Smooth muscle cell (in vitro differentiated cells): Measurements from ENCODE around the gene SYMPK. TPM values are rescaled to one million over a fixed set of nuclear protein-coding genes. Genes with fewer than 3 reads are reported as not detected.

Source experiments
- DNase-seq: peaks from one replicate; lab custom pipeline; 2025; ENCODE audit not compliant: unreplicated experiment; lab: John Stamatoyannopoulos, UW
- H2AFZ ChIP-seq: fragments of 200-600 bp; sonication (generic); 2 replicates; pipeline ENCODE4 v1.6.0; 2016; ENCODE audit warnings: antibody characterized with exemption, low read depth, mild to moderate bottlenecking
- H3F3A ChIP-seq: fragments of 200-600 bp; sonication (generic); 2 replicates; pipeline ENCODE4 v1.6.0; 2017; ENCODE audit warnings: antibody characterized with exemption, low read depth
- H3K27ac ChIP-seq: fragments of 200-600 bp; sonication (generic); 2 replicates; pipeline ENCODE4 v1.5.1; 2016; ENCODE audit warnings: low read depth, mild to moderate bottlenecking
- H3K27me3 ChIP-seq: fragments of 200-600 bp; sonication (generic); 2 replicates; pipeline ENCODE4 v1.6.1; 2016; ENCODE audit warnings: low read depth, mild to moderate bottlenecking
- H3K36me3 ChIP-seq: fragments of 200-600 bp; sonication (generic); 2 replicates; pipeline ENCODE4 v1.5.1; 2016; ENCODE audit warnings: low read depth
- H3K4me1 ChIP-seq: fragments of 200-600 bp; sonication (generic); 2 replicates; pipeline ENCODE4 v1.5.1; 2016; ENCODE audit warnings: low read depth
- H3K4me2 ChIP-seq: fragments of 200-600 bp; sonication (generic); 2 replicates; pipeline ENCODE4 v1.6.0; 2016; ENCODE audit warnings: mild to moderate bottlenecking
- H3K4me3 ChIP-seq: fragments of 200-600 bp; sonication (generic); 2 replicates; pipeline ENCODE4 v1.5.1; 2016; ENCODE audit warnings: mild to moderate bottlenecking
- H3K79me2 ChIP-seq: fragments of 200-600 bp; sonication (generic); 2 replicates; pipeline ENCODE4 v1.6.0; 2016; ENCODE audit warnings: low read depth, mild to moderate bottlenecking
- H3K9ac ChIP-seq: fragments of 200-600 bp; sonication (generic); 2 replicates; pipeline ENCODE4 v1.6.0; 2016; ENCODE audit warnings: low read depth
- H3K9me3 ChIP-seq: fragments of 200-600 bp; sonication (generic); replicated peaks from 2 replicates; pipeline ENCODE4 v1.5.1; 2016; ENCODE audit warnings: low read depth
- H4K20me1 ChIP-seq: fragments of 200-600 bp; sonication (generic); 2 replicates; pipeline ENCODE4 v1.6.0; 2016; ENCODE audit warnings: low read depth
- CTCF ChIP-seq: fragments of 200-600 bp; sonication (generic); IDR thresholded peaks from 2 replicates; pipeline ENCODE4 v1.5.1; 2017; ENCODE audit warnings: borderline replicate concordance, mild to moderate bottlenecking, antibody characterized with exemption; ENCODE audit not compliant: insufficient read depth, poor library complexity, severe bottlenecking
- WGBS: methylation state at CpG from one replicate; pipeline ENCODE4 v1.1.7; 2016; ENCODE audit warnings: low lambda C conversion rate; 5-methylcytosine and 5-hydroxymethylcytosine counted together
- polyA plus RNA-seq: library from polyadenylated mRNA; unstranded; fragments of >200 nt; fragmentation: Nextera tagmentation; extraction: Ambion mirVana; gene quantifications from 2 replicates; pipeline ENCODE4 v1.2.1, GENCODE V29; 2016
- total RNA-seq: library from RNA; depleted of rRNA; stranded (reverse); fragments of >200 nt; gene quantifications from 2 replicates; pipeline ENCODE4 v1.2.3, GENCODE V29; 2014

Gene SYMPK
- 30.9 and 33.3 TPM in 2 replicates for total RNA-seq
- 28.6 and 34.1 TPM in 2 replicates for polyA plus RNA-seq

- Histone ChIP-seq H3F3A (no peaks in the 10 kb centered on the region), H3K4me2 (peak within 1 kb of the TSS; percentile 92), H4K20me1 (peaks cover 18% of the 10 kb centered on the region), H3K27me3 (peaks cover 12% of the 10 kb centered on the region), H3K79me2 (peaks cover 46% of the 10 kb centered on the region), H3K27ac (peak within 1 kb of the TSS; percentile 81), H3K9me3 (no peaks in the 10 kb centered on the region), H3K4me3 (peak within 1 kb of the TSS; percentile 69), H3K36me3 (no peaks in the 10 kb centered on the region), H3K4me1 (peaks cover 5% of the 10 kb centered on the region), H2AFZ (peak within 1 kb of the TSS; percentile 88), H3K9ac (peak within 1 kb of the TSS; percentile 79)
- under 1% methylated on average over 57 of the region's 65 CpGs for WGBS
- TF ChIP-seq CTCF, result no peak
- DNase-seq, result peak; percentile 95
Observed at GRCh38 chr19:45862564-45863334, at the start of gene SYMPK. SYMPK (minus strand) TSS chr19:45863147; CDS start chr19:45854495, 8,652 bp downstream.

- H3K27me3 ChIP-seq, result no peaks in the 10 kb centered on the region
- H3K79me2 ChIP-seq, result no peaks in the 10 kb centered on the region
- no peak overlapping the region for H3K9ac ChIP-seq
- no peak overlapping the region for H3K4me3 ChIP-seq
- H3K4me1 ChIP-seq, result no peaks in the 10 kb centered on the region
- 88% methylated on average over 8 of the region's 8 CpGs for WGBS
- TF ChIP-seq CTCF, result no peak
- H3K27ac ChIP-seq, result no peak overlapping the region
- no peak for DNase-seq
- H3K36me3 ChIP-seq, result no peaks in the 10 kb centered on the region
- no peak overlapping the region for H3K4me2 ChIP-seq
- no peaks in the 10 kb centered on the region for H4K20me1 ChIP-seq
- no peak overlapping the region for H2AFZ ChIP-seq
- no peaks in the 10 kb centered on the region for H3K9me3 ChIP-seq
- no peaks in the 10 kb centered on the region for H3F3A ChIP-seq
Observed at GRCh38 chr19:45911291-45911690, 48.3 kb upstream of the SYMPK start.

- H2AFZ ChIP-seq, result no peak overlapping the region
- H3K79me2 ChIP-seq, result no peaks in the 10 kb centered on the region
- no peak overlapping the region for H3K27ac ChIP-seq
- no peaks in the 10 kb centered on the region for H4K20me1 ChIP-seq
- H3K27me3 ChIP-seq, result no peaks in the 10 kb centered on the region
- TF ChIP-seq CTCF, result no peak
- no peak overlapping the region for H3K9ac ChIP-seq
- 67% methylated on average over 5 of the region's 5 CpGs for WGBS
- no peaks in the 10 kb centered on the region for H3K4me1 ChIP-seq
- no peak overlapping the region for H3K4me3 ChIP-seq
- DNase-seq, result no peak
- no peaks in the 10 kb centered on the region for H3K9me3 ChIP-seq
- H3K4me2 ChIP-seq, result no peak overlapping the region
- no peaks in the 10 kb centered on the region for H3F3A ChIP-seq
- H3K36me3 ChIP-seq, result no peaks in the 10 kb centered on the region
Observed at GRCh38 chr19:45908956-45909355, 46.0 kb upstream of the SYMPK start.

GRCh38 chr19:45906221-45906620 lies 43.3 kb upstream of the SYMPK start:
- H2AFZ ChIP-seq, result no peak overlapping the region
- H3K27me3 ChIP-seq, result no peaks in the 10 kb centered on the region
- peaks cover 5% of the 10 kb centered on the region for H3F3A ChIP-seq
- H3K27ac ChIP-seq, result no peak overlapping the region
- 77% methylated on average over 3 of the region's 3 CpGs for WGBS
- no peak overlapping the region for H3K4me3 ChIP-seq
- no peak overlapping the region for H3K4me2 ChIP-seq
- no peak for TF ChIP-seq CTCF
- no peak overlapping the region for H3K9ac ChIP-seq
- no peaks in the 10 kb centered on the region for H3K36me3 ChIP-seq
- H4K20me1 ChIP-seq, result peaks cover 3% of the 10 kb centered on the region
- H3K4me1 ChIP-seq, result no peaks in the 10 kb centered on the region
- H3K79me2 ChIP-seq, result no peaks in the 10 kb centered on the region
- no peak for DNase-seq
- no peaks in the 10 kb centered on the region for H3K9me3 ChIP-seq
